ENCODE data around the gene RABGGTA.

The RABGGTA gene

DNA sequence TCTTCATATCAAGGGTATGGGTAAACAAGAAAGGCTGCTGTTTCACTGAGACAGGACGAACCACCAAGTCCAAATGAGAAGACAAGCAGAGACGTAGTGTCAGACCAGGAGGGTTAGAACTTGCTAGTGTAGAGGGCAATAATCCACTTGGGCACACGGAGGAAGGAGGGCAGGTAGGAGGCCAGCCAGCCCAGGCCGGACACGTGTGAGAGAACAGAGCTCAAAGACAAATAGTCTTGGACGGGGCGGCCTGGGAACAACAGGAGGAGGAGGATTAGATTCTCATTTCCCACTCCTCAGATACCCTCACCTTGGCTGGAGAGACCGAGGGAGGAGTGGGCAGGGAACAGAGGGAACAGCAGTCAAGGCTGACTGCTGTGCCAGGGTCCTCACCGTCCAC, 19.3 kb upstream of the RABGGTA start:
- Histone ChIP-seq H3K4me3 (ENCODE audit: low read depth, low read length) (no peak overlapping the region), H3K79me2 (no peaks in the 10 kb centered on the region), H3K9ac (no peak overlapping the region), H3K4me2 (ENCODE audit: low read length) (no peak overlapping the region), H3K36me3 (ENCODE audit: control insufficient read depth, insufficient read depth, low read length) (no peaks in the 10 kb centered on the region), H3K27ac (no peak overlapping the region), H3K4me1 (no peaks in the 10 kb centered on the region), H3K27me3 (ENCODE audit: control insufficient read depth, insufficient read depth, low read length) (no peaks in the 10 kb centered on the region), H3K9me3 (ENCODE audit: control insufficient read depth, low read length) (no peaks in the 10 kb centered on the region), H2AFZ (no peak overlapping the region)
- TF ChIP-seq, protein P1, sequence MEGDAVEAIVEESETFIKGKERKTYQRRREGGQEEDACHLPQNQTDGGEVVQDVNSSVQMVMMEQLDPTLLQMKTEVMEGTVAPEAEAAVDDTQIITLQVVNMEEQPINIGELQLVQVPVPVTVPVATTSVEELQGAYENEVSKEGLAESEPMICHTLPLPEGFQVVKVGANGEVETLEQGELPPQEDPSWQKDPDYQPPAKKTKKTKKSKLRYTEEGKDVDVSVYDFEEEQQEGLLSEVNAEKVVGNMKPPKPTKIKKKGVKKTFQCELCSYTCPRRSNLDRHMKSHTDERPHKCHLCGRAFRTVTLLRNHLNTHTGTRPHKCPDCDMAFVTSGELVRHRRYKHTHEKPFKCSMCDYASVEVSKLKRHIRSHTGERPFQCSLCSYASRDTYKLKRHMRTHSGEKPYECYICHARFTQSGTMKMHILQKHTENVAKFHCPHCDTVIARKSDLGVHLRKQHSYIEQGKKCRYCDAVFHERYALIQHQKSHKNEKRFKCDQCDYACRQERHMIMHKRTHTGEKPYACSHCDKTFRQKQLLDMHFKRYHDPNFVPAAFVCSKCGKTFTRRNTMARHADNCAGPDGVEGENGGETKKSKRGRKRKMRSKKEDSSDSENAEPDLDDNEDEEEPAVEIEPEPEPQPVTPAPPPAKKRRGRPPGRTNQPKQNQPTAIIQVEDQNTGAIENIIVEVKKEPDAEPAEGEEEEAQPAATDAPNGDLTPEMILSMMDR (IDR thresholded peaks at IDR 0.05), result no peak

- H3K4me2 ChIP-seq (ENCODE audit: low read length), result no peak overlapping the region
- H3K9ac ChIP-seq, result no peak overlapping the region
- no peak overlapping the region for H3K4me3 ChIP-seq (ENCODE audit: low read depth, low read length)
- H3K36me3 ChIP-seq (ENCODE audit: control insufficient read depth, insufficient read depth, low read length), result no peaks in the 10 kb centered on the region
- TF ChIP-seq, protein P1 (IDR thresholded peaks at IDR 0.05), result no peak
- no peaks in the 10 kb centered on the region for H3K27me3 ChIP-seq (ENCODE audit: control insufficient read depth, insufficient read depth, low read length)
- H3K79me2 ChIP-seq, result no peaks in the 10 kb centered on the region
- no peaks in the 10 kb centered on the region for H3K9me3 ChIP-seq (ENCODE audit: control insufficient read depth, low read length)
- no peak overlapping the region for H3K27ac ChIP-seq
- no peaks in the 10 kb centered on the region for H3K4me1 ChIP-seq
- no peak overlapping the region for H2AFZ ChIP-seq
These were observed 18.4 kb upstream of the RABGGTA start for GRCh38 chr14:24289649-24290280.

DNA sequence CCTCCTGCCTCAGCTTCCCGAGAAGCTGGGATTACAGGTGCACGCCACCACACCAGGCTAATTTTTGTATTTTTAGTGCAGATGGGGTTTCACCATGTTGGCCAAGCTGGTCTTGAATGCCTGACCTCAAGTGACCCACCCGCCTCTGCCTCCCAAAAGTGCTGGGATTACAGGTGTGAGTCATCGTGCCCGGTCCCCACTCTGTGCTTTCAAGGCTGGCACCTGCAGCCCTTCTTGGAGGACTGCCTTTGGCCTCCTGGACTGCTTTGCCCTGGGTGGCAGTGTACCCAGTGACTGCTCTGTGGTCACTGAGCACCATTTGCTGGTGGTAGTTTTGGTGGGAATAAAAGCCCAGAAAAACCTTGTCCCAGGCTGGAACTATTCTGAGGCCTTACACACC, 15.6 kb upstream of the RABGGTA start:
- Histone ChIP-seq H3K4me2 (ENCODE audit: low read length) (no peak overlapping the region), H3K4me3 (ENCODE audit: low read depth, low read length) (no peak overlapping the region), H3K9ac (no peak overlapping the region), H3K9me3 (ENCODE audit: control insufficient read depth, low read length) (no peaks in the 10 kb centered on the region), H2AFZ (no peak overlapping the region), H3K4me1 (no peaks in the 10 kb centered on the region), H3K79me2 (no peaks in the 10 kb centered on the region), H3K27me3 (ENCODE audit: control insufficient read depth, insufficient read depth, low read length) (no peaks in the 10 kb centered on the region), H3K36me3 (ENCODE audit: control insufficient read depth, insufficient read depth, low read length) (no peaks in the 10 kb centered on the region), H3K27ac (no peak overlapping the region)
- TF ChIP-seq, protein P1 (IDR thresholded peaks at IDR 0.05), result no peak

GRCh38 chr14:24285351-24285750, 14.0 kb upstream of the RABGGTA start:
- no peaks in the 10 kb centered on the region for H3K4me1 ChIP-seq
- no peak overlapping the region for H2AFZ ChIP-seq
- H3K79me2 ChIP-seq, result no peaks in the 10 kb centered on the region
- no peak overlapping the region for H3K4me2 ChIP-seq (ENCODE audit: low read length)
- no peaks in the 10 kb centered on the region for H3K9me3 ChIP-seq (ENCODE audit: control insufficient read depth, low read length)
- TF ChIP-seq, protein P1 (IDR thresholded peaks at IDR 0.05), result no peak
- no peak overlapping the region for H3K27ac ChIP-seq
- no peak overlapping the region for H3K9ac ChIP-seq
- no peak overlapping the region for H3K4me3 ChIP-seq (ENCODE audit: low read depth, low read length)
- H3K36me3 ChIP-seq (ENCODE audit: control insufficient read depth, insufficient read depth, low read length), result no peaks in the 10 kb centered on the region
- H3K27me3 ChIP-seq (ENCODE audit: control insufficient read depth, insufficient read depth, low read length), result no peaks in the 10 kb centered on the region

DNA sequence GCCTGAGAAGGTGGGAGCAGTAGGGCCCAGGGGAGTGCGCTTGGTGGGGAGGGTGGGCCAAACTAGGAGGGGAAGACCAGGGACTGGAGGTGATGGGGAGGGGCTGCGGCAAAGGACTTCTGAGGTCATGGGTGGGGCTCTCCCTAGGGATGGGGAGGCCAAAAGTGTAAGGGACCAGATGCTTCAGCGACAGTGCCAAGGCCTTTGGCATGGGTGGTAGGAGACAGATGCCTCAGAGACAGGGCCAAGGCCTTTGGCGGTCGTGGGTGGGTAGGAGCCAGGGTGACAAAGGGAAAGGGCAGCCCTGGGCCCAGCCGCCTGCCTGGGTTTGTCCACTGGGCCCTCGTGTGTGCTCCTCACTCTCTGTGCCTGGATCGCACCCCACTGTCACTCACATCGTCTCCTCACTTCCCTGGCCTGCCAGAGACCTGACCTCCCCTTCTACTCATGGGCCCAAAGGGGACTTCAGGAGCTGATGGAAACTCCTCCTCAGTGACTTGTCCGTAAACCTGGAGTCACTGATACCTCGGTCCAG, 13.2 kb upstream of the RABGGTA start:
- no peaks in the 10 kb centered on the region for H3K27me3 ChIP-seq (ENCODE audit: control insufficient read depth, insufficient read depth, low read length)
- no peak overlapping the region for H3K27ac ChIP-seq
- no peak overlapping the region for H3K9ac ChIP-seq
- no peaks in the 10 kb centered on the region for H3K79me2 ChIP-seq
- no peaks in the 10 kb centered on the region for H3K36me3 ChIP-seq (ENCODE audit: control insufficient read depth, insufficient read depth, low read length)
- TF ChIP-seq, protein P1 (IDR thresholded peaks at IDR 0.05), result no peak
- no peaks in the 10 kb centered on the region for H3K9me3 ChIP-seq (ENCODE audit: control insufficient read depth, low read length)
- no peaks in the 10 kb centered on the region for H3K4me1 ChIP-seq
- H2AFZ ChIP-seq, result no peak overlapping the region
- H3K4me2 ChIP-seq (ENCODE audit: low read length), result no peak overlapping the region
- H3K4me3 ChIP-seq (ENCODE audit: low read depth, low read length), result no peak overlapping the region
